Activated CD4-positive, CD25-positive, alpha-beta regulatory T cell treated with anti-CD3 and anti-CD28 coated beads, Interleukin-2, amount 50 U/mL, for 72 hours (primary cell): ENCODE measurements around the gene NFIX.

Source experiments
- DNase-seq: peaks from one replicate; pipeline ENCODE4 v3.0.0; 2021

The NFIX gene

DNA sequence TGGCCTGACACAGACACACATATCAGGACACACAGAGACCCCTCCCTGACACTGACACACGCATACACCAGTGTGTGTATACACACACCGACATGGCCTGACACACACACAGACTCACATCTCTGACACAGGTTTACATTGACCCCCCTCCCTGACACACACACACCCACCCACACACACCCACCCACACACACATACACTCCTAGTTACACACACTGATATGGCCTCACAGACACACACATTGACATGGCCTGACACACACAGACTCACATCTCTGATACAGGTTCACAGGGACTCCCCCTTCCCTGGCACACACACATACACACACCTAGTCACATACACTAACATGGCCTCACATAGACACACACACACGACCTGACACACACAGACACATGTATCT is 4.4 kb upstream of the NFIX start:
- DNase-seq, result no peak

DNA sequence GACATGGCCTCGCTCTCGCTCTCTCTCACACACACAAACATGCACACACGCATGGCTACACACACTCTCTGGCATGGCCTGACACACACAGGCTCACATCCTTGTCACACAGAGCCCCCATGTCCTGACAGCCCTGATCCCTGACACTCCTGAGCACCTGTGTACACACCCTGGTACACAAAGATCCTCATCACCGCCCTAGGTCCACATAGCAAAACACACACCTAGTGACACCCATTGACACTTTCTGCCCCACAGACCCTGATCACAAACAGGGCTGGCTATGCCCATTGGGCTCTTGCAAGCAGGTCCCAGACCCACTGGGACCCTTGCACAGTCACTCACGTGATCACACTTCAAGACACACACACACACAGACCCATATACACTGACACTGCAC is 4.0 kb upstream of the NFIX start:
- DNase-seq, result no peak

DNA sequence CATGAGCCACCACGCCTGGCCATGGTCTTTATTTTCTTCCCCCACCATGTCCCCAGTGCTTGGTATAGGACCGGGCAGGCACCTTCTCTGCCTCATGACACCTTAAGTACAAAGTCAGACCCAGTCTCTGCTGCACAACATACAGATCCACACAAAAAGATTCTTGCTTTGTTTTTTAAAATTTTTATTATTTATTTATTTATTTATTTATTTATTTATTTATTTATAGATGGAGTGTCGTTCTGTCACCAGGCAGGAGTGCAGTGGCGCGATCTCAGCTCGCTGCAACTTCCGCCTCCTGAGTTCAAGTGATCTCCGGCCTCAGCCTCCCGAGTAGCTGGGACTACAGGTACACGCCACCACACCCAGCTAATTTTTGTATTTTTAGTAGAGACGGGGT is 2.5 kb upstream of the NFIX start:
- DNase-seq, result no peak

DNA sequence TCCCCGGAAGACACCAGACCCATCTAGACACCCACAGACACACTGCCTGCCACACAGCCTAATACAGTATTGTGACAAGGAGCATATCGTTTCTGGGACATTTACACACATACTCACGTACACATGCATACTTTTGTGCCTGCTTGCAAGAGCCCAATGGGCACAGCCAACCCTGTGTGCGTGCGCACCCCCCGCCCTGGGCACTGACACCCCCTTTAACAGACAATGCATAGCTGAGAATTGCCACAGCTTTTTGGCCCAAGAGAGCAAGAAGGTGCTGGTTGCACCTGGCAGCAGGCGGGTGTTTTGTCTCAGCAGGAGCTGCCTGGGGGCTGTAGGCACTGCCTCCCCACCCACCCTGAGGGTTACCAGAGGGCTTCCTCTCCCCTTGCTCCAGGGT is 1.7 kb upstream of the NFIX start:
- DNase-seq, result no peak

DNA sequence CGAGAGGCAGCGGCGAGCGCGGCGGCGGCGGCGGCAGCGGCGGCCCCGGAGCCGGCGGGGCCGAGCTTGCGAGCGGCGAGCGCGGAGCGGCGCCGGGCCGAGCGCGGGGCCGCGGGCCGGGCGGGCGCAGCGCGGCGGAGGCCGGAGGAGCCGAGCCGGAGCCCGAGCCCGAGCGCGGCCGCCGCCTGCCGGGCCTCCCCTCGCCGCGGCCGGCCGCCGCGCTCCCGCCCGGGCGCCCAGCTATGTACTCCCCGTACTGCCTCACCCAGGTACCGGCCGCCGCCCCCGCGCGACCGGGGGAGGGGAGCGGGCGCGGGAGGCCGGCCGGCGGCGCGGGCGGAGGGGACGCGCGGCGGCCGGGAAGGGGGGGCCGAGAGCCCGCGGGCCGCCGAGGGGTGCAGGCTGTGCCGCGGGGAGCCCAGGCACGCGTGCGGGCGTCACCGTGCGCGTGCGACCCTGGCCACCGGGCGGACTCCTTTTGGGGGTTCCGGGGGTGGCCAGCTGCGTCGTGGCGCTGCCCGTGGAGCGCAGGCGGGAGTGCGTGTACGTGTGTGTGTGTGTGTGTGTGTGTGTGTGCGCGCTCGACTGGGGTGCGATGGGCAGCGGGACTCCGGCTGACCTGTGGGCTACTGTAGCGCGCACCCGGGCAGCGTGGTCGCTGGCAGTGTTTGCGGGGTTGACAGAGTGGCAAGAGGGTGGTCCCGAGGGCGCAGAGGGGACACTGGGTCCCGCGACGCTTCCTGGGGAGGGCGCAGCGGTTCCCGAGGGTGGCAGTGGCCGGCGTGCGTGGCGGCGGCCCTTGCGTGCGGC is 526 bp downstream of the NFIX start:
- DNase-seq, result no peak

DNA sequence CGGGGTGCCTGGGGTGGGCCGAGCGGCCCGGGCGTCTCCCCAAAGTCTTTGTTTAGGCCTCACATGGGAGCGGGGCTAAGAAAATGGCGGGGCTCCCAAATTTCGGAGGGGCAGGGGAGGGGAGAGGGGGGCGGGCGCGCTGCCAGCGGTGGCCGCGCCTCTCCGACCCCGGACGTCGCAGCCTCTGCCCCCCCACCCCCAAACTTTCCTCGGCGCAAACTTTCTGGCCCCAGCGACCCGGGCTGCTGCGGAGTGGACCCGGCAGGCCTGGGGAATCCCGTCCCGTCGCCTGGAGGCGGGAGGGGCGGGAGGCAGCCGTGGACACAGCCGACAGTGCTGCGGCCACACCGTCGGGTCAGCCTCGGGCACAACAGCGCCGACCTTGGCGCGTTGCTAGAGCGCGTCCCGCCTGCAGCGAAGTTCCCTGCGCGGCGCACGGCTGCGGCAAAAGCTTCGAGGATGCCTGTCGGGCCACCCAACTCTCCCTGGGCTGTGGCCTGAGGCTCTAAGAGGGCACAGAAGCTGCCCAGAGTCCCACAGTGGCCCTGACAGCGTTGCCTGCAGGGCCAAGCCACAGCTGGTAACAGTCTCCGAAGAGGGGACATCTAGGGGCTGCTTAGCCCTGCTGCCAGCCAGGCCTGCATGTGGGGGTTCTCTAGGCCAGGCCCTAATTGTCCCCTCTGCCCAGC is 1.3 kb downstream of the NFIX start:
- DNase-seq, result no peak

DNA sequence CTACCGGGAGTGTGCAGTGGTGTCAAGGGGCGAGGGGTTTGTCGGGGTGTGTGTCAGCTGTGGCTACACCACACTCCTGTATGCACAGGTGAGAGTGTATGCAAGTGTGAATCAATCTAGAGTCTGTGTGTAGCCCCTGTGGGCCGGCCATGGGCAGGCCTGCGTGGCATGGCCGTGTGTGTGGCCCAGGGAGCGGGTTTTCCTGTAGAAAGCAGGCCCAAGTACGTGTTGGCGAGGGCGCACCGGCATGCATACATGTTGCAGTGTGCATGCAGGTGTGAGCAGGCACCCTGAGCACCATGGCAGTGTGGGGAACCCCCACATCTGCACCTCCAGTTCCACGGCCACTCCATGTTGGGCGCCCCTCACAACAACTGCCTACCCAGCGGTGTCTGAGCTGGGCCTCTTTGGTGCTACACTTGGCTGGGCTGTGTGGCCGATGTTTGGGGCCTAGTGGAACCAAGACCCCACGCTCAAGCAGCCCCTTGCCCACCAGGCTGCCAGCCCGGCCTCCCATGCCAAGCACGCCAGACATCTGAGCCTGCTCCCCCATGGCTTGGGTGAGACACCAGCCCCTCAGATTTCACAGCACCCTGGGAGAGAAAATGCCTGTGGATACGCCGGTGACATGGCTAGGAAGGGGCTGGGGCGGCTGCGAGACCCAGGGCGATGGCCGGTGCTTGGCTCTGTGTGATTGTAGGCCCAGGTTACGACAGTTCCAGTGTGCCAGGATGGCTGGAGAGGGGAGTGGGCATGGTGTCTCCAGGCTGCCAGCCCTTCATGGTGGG is 2.1 kb downstream of the NFIX start:
- DNase-seq, result no peak

DNA sequence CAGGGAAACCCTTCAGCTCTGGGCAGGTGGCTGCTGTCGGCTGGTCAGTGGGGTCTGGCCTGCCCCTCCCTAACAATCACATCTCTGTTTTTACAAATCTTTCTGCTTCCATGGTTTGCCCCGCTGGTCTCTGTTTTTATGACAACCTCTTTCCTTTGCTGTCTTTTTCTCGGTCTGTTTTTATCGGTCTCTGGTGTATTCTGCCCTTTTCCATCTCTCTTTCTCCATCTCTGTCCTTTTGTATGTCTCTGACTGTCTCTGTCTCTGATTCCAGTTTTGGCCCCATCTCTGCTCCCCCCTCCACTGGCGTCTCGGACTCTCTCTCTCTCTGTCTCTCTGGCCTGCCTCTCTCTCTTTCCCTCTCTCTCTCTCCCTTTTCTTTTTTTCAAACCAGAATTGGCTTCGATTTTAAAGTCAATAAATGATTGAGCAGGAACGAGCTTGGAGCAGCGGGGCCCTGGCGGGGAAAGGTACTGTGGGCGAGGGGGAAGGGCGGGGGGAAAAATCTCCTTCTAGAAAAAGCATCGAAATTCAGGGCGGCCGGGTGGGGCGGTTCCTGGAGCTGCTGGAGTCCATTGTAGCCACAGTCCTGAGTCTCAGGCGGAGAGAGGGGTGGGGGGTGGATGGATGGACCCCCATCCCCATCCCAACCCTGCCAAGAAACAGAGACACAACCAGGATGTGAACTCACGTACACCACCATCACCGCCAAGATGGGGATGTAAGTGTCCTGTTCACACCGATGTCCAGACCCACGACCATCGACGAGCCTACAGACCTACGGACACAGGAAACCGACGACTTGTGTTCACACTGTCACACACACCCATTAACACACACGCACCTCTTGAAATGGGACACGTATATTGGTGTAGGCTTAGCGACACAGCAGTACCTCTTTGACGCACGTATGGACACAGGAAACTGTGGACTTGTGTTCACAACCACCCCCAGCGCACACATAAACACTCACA is 3.0 kb downstream of the NFIX start:
- no peak for DNase-seq

DNA sequence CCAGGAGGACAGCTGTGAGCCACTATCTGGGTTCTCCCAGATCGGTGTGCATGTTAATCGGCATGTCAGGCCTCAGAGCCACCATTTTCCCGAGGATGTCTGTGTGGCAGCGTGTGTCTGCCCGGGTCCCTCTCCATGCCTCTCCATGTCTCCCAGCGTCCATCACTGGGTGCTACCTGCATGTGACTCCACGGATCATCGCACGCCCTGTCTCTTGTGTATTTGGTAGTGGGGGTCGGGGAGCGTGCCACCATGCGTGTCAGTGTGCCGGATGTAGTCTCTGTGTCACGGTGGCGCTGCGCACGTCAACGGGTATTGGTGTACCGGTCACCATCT is 5.9 kb downstream of the NFIX start:
- no peak for DNase-seq

DNA sequence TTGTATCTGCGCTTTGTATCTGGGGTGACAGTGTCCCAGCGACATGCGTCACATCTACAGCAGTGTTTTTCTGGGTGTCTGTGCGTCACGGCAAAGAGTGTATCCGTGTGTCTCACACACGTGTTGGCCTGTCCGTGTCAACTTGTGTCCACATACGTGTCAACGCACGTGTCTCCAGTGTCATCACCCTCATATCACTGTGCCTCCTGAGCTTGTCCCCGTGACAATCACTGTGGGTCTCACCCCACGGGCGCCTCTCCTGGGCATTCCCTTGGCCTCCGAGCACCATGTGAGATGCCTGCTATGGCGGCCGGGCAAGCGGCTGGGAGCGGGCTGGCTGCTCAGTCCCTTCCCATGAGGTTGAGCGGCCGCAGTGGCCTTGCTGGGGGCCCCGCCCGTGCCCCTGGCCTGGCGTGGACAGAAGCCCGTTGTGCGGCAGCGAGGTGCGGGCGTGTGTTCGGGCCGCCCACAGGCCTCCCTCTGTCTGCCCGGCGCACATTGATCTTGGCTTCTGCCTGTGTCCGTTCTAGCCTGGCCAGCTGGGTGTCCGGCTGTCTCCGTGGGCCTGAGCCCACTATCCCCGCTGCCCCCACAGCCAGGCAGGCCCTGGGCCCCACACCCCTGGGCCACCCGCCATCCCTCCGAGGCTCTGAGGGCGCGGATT is 6.4 kb downstream of the NFIX start:
- DNase-seq, result no peak

DNA sequence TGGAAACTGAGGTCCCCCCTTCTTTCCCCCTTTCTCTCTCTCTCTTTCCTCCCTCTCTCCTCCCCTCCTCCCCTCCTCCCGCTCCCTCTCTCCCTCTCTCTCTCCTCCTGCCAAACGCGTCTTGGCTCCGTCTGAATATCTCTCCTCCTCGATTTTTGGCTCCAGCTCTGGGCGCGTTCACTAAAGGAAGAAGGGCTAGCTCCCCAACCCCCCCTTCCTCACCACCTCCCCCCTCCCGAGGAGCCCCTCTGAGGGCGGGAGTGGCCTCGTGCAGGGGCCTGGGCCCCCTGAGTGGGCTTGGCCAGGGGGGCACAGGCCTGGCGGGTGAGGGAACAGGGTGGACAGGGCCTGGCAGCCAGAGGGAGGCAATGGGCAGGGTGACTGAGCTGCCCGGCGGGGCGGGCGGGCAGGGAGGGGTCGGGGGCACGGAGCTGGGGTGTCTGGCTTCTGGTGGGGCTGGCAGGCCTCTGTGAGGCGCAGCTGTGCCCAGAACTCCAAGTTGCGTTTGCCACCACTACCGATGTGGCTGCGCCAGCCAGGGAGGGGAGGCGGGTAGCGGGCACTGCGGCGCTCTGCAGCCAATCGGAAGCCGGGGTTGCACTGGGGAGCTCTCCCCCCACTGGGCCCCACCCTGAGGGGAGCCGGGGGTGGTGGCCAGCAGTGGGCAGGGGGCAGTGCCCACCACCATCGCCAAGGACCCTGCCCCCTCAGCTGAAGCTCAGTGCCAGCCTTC is 7.1 kb downstream of the NFIX start:
- DNase-seq, result no peak

DNA sequence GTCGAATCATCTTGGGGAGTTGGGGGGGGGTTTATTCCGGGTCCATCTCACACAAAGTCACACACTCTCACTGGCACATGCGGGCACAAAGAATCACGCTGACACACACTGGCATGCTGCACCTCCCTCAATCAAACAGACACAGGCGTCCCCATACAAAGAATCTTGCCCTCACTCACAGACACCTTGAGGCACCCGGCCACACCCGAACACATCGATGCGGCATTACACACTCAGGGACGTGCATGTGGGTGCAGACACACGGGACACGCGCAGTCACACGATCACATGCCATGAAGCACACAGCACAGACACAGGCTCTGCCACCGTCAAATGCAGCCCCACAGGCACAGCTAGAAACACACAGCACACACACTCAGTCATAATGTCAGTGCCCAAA is 7.8 kb downstream of the NFIX start:
- no peak for DNase-seq

DNA sequence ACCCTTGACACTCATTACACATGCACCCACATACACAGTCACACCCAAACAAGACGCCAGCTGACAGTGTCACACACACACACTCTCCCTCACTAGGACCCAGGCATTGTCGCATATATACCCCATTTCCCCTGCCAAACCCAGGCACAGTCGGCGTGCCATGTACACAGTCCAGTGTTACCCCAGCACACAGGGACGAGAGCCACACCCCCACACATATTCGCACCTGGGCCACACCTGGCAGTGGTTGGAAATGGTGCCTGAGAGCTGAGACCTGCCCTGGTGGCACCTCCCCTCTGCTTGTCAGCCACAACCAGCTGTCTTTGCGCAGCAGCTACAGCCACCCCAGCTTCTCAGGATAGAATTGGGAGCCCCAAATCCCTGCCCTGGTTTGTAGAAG is 9.0 kb downstream of the NFIX start:
- DNase-seq, result no peak

DNA sequence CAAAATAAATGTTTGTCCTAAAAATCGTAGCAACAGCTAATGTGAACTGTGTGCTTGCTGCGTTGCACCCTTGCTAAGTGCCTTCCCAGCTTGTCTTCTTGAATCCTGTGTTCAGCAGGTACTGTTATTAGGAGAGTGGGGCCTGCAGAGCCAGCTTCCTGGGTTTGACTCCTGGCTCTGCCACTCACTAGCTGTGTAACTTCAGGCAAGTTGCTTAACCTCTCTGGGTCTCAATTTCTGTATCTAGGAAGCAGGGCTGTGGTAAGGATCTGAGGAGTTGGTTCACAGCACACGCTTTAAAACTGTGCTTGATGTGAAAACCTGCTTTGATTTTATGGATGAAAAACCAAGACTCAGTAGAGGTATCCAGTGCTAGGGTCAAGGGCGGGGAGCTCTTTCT is 10.0 kb downstream of the NFIX start:
- DNase-seq, result no peak

DNA sequence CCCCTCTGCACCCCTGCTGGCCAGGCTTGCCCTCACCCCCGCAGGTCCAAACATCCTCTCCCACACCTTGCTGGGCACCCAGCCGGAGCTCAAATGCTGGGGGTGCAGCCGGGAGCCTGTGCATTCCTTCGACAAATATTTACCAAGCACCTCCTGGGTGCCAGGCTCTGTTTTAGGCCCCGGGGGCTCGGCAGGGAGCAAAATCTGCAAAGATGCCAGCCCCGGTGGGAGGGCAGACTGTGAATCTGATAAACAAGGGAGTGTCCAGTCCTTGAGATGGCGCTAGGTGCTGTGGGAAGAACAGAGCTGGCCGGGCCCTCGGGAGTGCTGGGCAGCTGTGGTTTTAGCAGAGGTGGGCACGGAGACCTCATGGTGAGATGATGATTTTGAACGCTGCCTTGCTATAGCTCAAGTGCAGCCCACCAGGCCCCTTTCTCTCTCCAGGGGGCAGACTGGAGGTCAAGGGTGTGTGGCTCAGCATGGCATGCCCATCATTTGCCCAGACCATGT is 10.6 kb downstream of the NFIX start:
- DNase-seq, result no peak

DNA sequence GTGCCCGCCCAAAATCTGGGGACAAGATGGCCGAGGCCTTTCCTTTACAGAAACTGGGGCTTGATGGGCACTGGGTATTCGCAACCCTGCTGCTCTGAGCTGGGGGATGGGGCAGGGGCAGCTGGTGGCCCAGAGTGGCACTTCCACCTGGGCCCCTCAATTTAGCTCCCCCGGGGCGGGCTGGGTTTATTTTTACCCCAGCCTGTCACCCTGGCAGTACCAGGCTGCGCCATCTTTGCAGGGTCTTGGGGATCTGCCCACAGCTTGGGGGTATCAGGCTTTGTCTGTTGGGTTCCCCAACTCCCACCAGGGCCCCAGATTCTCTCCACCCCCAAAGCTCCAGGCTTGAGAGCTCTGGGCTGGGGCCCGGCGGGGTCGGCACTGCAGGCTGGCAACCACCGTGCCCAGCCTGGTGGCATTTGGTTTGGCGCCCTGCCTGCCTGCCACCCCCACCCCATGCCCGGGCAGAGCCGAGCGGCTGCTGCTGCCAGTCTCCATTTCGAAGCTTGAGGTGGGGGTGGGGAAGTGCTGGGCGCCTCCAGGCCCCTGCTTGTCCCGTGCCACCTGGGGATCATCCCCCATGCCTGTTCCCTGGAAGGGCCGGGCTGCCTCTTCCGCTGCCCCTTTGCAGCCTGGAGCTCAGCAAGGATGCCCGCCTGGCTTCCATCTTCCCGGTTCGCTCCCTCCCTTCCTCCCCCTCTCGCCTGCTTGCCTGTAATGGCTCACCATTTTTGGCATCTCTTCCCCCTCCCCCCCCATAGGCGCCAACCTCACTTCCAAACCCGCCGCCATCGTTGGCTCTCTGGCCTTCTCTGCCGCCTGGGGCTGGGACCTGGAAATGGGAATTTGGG is 11.4 kb downstream of the NFIX start:
- DNase-seq, result no peak

DNA sequence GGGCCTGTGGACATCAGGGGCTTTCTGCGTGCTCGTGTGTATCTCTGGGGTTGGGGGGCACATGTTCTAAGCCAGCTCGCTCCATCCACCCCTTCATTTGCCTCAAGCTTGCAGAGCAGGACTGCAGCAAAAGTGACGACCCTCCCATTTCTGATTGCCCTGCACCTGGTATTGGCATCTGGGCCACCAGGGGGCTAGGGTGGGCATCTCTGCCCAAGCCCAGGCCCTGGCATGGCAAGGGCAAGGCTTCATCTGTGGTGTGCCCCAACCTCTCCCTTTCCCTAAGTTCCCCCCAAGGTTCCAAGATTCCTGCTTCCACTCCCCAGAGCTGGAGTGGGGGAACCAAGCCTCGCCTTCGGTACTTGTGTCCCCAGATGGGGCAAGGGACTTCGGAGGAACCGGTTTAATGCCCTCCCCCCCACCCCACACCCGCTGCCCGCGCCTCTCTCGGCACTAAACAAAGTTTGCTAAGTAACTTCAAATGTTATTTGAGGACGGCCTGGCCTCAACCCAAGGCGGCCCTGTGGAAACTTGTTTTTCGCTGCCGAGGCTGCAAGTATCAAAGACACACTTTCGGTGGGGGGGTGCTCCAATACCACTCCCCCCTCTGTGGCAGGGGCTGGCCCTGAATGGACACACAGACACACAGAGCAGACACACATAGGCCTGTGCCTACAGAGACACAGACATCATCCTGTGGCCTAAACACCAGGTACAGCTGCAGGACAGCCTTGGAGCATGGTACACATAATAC is 12.2 kb downstream of the NFIX start:
- DNase-seq, result no peak

DNA sequence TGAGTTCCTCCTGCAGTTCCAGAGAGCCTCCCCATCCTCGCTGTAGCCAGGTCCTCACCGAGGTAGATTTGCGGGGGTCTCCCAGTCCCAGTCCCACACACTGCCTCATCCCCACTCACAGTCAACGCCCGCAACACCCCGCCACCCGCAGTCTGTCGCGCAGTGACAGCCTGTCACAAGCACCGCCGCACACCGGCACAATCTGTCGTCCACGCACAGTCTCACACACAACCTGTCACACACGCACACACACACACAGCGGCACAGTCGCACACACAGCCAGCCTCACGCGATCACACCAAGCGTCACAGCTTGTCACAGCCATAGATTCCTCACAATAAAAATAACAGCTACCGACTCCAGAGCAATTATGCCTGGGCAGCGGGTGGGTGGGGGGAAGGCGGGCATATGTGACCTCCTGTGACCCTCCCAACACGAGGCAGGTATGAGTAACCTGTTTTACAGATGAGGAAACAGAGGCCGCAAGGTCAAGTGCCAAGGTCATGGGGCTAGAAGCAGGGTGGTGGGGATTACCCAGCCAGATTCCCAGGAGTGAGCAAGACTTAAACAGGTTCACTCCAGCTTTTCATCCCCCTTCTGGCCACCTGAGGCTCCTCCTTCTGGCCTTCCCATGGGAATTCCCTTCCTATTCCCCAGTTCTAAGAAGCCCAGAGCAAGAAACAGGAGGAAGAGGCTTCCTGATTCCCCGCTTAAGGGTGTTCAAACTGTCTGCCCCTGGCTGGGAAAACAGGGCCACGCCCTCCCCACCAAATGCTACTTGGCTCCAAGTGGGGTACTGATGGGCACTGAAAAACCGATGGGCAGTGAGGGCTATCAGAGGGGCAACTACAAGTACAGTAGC is 13.9 kb downstream of the NFIX start:
- no peak for DNase-seq
